ACHN (cell line): ENCODE measurements around the gene GRM3.

Experiments used
- DNase-seq: peaks from one replicate; pipeline ENCODE4 v3.0.0-alpha.2; 2015
- in situ Hi-C: cut with HindIII; loops from 2 replicates; pipeline ENCODE4 v1.10.0; 2017; ENCODE audit warnings: low sequenced_read_pairs, low pct_ligation_motif_present, low pct_unique_long_range_greater_than_20kb

Gene GRM3

DNA sequence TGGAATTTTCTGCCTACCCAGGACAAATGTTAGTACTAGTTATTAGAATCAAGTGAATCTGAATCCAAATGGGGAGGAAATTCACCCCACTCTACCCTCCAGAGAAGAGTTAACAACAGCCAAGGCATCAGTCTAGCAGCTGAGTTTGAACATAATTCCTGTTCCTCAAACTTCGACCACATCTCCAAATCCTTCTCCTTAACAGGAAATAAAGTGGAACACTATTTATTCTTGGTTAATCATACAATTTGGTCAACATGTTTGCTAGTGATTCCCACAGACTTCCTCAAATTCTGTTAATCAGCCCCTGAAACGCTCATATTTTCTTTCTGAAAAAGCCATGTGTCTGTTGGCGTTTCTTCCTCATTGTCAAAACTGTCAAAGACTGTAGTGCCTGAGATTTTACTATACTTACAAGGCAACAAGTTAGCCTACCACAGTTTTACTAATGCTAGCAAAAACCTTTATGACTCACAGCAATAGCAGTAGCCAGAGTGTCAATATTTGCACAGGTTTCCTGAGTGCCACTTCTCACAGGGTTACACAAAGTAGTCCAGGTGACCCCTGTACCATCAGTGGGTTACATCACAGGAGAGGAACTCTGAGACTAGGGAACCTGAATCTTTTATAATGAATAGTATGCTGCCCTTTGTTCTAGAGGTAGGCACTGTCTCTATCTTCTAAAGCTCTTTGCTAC lies 202.9 kb downstream of the GRM3 start:
- in situ Hi-C loops, result no loop called here
- no peak for DNase-seq

DNA sequence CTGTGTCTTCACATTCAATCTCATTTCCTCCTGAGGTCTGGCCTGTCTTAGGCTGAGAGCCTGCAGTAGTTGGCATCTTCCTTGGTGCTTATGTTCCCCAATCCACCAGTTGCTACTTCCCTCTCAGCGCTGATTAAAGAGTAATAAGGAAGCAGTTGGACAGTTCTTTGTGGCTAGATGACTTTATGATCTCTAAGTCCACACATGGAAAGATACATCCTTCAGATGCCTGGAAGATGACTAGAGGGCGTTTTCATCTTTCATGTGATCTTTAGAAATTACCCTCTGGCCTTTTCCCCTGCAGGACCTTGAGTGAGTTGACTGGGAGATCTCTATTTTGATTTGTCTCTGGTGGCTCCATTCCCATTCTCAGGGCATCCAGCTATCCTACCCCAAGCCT lies 204.5 kb downstream of the GRM3 start:
- in situ Hi-C loops, result no loop called here
- DNase-seq, result no peak

DNA sequence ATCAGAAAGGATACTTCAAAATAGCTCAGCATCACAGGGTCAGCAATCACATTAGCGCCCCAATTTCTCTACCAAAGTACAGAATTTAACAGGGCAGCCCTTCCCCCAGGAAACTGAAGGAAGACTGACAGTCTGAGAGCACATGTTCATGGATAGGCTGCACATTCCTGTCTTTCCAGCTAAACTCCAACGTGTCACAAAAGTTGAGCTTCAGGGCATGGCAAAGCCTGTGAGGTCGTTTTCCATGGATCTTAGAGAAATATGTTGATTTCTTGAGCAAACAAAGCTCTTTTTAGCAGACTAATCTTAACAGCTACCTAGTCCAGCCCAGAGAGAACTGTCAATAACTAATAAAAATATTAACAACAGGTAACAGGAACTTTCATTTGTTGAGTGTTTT lies 207.9 kb downstream of the GRM3 start:
- in situ Hi-C loops, result no loop called here
- DNase-seq, result no peak

DNA sequence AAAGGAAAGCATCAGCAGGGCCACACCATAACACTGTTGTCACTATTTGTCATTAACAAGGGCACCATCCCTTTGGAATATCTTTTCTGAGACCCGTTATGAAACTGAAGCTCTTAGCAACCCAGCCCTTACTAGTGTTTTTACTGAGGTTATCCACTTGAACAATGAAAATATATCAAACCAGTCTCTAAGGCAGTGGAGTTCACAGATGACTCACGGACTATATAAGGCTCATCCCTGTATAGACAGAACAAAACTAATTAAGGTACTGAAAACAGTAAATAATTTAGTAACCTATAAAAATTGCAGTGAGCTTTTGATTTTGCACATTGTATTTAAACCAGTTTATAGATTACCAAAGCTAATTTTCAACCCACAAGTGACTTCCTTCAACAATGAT lies 219.7 kb downstream of the GRM3 start:
- no peak for DNase-seq
- in situ Hi-C loops, result no loop called here

DNA sequence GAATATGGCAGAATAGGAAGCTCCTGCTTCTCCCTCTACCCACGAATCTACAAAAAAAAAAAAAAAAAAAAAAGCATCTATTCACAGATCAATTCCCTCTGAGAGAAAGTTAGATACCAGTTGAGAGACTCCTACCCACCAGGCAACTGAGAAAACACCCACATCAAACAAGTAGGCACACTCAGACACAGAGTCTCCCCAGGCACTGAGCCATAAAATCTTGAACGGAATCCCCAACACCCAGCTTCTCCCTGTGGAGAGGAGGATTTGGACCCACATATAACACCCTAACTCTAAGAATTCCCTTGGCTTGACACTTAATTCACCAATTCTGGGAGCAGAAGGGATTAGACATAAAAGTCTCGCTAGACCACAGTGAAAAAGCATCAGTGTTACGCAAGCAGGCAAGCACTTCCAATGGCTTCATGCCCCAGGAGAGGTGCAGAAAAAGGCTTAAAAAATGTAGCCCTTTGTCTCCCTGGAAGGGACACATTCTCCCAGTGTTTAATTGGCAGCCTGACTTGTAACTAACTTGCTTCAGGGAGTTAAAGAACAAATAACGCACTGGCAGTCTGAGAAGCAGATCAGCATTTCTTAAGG lies 223.6 kb downstream of the GRM3 start:
- no peak for DNase-seq
- in situ Hi-C loops, result no loop called here

DNA sequence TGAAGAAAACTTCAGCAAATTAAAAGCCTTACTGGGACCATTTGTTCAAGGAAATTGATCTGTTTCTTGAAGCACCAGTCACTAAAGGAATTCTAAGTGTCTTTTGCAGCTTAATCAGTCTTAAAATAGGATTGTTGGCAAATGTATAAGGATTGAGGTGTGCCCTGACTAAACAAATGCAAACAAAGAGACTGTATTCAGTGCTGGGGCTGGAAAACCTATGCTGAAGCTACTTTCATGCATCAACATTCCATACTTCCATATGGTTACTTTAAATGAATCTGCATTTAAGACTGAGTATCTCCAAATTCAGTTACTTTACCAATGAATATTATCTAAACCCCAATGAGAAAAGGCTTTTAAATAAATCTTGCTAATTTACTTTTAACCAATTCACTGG lies 232.4 kb downstream of the GRM3 start:
- in situ Hi-C loops, result no loop called here

GRCh38 chr7:86884152-86884551 lies 240.4 kb downstream of the GRM3 start:
- no peak for DNase-seq
- in situ Hi-C loops, result no loop called here

More for the DNA sequence above, 232.4 kb downstream of the GRM3 start:
- no peak for DNase-seq

GRCh38 chr7:86889501-86889900 lies 245.8 kb downstream of the GRM3 start:
- in situ Hi-C loops, result no loop called here
- no peak for DNase-seq

GRCh38 chr7:86898171-86898570 lies 254.5 kb downstream of the GRM3 start:
- in situ Hi-C loops, result no loop called here
- no peak for DNase-seq

- in situ Hi-C loops, result no loop called here
Measured at GRCh38 chr7:86900886-86901285, 257.2 kb downstream of the GRM3 start.

DNA sequence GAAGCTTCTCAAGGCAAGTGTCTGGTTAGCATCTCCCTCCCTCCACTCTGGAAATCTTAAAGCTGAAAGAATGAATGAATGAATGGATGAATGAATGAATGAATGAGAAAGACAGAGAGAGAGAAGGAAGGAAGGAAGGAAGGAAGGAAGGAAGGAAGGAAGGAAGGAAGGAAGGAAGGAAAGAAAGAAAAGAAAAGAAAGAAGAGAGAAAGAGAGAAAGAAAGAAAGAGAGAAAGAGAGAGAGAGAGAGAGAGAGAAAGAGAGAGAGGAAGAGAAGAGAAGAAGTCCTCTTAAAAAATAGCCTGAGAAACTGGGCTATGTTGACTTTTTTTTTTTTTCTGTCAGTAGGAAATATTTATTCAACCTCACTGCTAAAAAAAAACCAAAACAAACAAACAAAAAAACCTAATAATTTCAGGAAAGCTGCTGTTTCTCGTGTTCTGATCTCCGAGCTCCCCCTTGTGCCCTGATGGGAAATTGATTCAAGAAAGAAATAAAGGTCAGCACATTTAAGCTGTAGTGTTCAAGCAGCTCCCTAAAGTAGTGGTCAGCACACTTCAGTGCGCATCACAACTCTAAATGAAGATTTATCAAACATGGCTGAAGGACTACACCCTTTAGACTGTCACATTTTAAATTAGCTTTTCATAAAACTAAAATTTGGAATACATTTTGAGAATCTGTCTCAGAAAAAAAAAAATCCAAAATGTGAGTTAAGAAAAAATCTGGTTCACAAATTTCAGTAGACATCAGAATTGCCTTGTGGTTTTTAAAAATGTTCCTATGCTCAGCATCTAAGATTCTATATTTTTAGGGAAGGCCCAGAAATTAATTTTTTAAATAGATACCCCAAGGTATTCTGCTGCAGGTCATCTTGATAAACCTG lies 261.5 kb downstream of the GRM3 start:
- in situ Hi-C loops, result no loop called here
- peak; percentile 53 for DNase-seq

More at GRCh38 chr7:86900886-86901285, 257.2 kb downstream of the GRM3 start:
- no peak for DNase-seq

DNA sequence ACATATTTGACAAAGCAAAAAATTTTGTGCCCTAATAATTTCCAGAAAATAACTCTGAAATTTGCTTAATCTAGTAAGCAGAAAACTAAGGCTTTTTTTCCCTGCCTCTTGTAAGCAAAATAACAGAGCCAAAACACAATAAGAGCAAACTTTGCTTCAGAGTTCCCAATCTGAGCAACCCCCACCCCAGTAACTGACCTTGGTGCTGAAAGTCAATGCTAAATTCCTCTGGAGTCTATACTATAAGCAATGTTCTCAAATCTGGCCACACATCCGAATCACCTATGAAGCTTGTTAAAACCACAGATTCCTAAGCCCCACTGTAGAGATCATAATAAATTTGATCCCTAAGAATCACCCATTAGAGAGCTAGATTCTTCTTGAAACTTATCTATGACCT lies 265.2 kb downstream of the GRM3 start:
- DNase-seq, result peak; percentile 21
- in situ Hi-C loops, result no loop called here

- DNase-seq, result no peak
- in situ Hi-C loops, result no loop called here
Measured at GRCh38 chr7:86911659-86912058, 267.9 kb downstream of the GRM3 start.

DNA sequence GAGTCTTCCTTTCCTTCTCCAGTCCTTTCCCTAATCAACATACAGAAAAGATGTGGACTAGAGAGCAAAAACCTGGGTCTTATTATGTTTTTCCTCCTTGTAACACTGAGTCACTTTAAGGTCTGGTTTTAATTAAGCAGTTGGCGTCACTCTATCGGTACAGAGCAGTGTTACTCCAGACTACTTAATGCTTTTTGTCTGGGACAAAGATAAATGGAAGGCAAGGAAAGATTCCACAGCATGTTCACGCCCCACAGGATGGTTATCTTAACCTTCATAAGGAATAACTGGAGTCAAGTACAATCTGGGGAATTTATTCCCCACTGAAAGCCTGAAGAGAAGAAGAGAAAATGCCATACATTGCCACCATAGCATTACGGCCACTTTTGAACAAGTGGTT lies 270.0 kb downstream of the GRM3 start:
- in situ Hi-C loops, result no loop called here
- DNase-seq, result no peak
